GM19452 (cell line): ENCODE data around the gene ITGA2.
A peak's percentile ranks its signal among the peaks of the same experiment; 100 is the strongest.

Source experiments
- ATAC-seq: cut with Tn5 transposase; IDR thresholded peaks from one replicate; pipeline ENCODE4 v1.9.1; 2021; ENCODE audit not compliant: unreplicated experiment

ITGA2 gene

DNA sequence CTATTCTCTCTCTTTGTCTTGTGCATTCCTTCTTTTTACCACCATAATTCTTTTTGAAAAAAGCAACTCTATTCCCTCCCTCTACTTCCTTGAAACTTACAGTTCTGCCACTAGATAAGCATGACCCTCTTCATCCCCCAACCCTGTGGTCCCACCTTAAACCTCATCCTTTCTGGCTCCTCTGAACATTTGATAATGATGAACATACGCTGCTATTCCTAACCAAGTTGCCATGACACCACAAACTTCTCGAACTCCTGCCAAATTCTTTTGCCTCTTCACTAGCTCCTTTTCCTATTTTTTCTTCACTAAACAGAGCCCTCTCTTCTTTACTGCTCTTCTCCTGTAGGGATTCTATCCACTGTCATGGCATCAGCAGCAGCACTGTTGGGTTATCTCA is 63.3 kb downstream of the ITGA2 start:
- no peak for ATAC-seq

DNA sequence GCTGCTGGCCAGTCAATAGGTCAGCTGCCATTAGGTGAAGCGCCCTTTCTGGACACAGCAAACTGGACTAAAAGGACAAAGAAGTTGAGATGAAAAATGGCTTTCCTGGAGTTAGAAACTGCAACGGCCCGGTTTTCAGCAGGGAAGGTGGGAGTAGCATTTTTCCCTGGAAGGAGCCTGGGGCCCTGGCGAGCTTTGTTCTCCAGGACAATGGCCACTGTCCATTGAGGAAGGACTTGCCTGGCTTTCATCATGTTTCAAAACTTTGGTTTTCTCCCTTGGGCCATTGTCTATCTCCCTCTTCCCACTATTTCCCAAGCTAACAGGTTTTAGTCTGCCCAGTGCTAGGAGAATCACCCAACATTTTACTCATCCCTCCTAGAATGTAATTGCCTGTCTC is 64.2 kb downstream of the ITGA2 start:
- ATAC-seq: no peak

DNA sequence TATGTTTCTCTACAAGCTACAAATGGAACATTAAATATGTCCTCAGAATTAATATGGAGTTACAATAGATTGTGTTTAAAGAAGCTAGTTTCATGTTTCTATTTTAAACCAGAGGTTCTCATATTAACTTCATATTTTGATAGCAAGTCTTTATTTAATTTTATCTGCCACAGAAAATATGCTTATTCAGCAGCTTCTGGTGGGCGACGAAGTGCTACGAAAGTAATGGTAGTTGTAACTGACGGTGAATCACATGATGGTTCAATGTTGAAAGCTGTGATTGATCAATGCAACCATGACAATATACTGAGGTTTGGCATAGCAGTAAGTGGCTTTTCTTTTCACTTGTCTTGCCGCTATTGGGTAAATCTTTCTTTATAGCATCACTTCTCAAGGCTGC is 66.2 kb downstream of the ITGA2 start:
- no peak for ATAC-seq

DNA sequence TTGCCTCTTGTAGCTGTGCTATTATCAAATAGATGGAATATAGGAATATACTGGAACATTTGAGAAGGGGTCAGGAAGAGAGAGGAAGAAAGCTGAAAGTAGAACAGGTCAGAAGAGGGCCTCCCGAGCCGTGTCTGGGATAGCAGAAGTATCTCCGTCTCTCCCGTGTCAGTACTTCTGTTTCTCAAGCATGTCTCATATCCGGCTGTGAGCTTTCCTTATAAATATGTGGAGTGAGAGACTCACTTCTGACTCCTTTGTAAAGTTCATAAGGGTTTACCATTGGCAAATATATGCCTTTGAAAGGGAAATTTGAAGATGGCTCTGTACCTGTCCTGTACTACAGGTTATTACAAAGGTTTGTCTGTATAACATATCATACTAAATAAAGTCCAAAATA is 70.1 kb downstream of the ITGA2 start:
- ATAC-seq: no peak

DNA sequence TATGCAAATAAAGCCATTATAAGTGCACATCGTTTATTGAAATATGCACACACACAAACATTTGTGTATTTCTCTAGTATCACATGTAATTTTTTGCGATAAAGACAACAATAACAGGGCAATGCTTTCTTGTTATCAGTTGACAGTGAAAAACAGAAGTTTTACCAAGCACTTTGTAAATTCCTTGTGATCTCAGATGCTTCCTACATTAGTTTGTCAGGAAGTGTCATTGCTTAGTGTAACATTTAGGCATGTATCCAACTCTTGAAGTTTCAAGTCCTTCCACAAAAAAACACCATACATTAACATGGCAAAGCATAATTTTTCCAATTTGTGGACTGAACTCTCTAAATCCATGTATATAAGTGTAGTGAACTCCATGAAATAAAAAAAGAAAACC is 74.0 kb downstream of the ITGA2 start:
- ATAC-seq: no peak

DNA sequence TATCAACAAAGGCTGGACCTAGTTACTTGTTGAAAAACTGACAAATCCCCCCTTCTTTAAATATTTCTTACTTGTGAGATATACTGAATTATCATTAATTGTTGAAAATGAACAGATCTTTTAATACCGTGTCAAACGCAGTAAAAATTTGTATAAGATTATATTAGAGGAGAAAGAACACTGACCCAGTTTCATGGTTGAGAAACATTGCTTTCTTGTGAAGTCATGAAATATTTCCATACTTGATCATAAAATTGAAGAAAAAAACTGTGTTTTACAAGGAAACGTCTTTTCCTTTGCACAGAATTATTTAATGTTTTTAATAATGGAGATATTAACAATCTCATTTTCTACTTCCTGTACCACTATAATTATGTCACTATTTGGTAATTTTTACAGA is 74.6 kb downstream of the ITGA2 start:
- ATAC-seq: no peak

DNA sequence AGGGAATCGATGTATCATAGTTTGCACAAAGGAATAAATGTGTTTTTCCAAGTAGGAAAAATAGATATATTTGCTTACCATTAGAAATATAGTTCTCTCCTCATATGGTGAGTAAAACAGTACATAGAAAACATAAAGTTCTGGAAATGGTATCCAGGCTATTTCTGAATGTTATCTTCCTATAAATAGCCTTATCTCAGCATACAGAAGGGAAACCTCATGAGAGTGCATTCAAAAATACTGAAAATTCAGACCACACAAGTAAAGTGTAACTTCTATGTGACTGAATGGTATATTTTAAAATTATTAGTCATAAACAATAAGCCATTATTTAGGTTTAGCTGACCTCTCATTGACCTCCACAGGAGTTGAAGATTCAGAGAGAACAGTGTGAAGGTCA is 76.9 kb downstream of the ITGA2 start:
- no peak for ATAC-seq

DNA sequence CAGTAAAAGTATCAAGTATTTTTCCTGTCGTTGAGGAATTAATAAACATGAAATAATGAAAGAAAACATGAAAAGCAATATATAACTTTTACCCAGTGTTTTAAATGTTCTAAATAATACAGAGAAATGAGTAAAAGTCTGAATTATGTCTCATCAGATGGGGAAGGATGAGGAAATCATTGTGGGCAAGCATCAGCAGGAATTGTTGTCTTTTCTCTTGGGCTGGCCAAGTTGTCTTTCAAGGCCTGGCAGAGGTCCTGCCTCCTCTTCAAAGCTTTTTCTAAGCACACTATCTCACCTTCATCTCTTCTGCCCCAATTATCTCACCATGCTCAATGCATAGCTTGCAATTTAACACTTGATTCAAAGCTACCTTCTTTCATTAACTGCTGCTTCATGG is 78.5 kb downstream of the ITGA2 start:
- no peak for ATAC-seq

DNA sequence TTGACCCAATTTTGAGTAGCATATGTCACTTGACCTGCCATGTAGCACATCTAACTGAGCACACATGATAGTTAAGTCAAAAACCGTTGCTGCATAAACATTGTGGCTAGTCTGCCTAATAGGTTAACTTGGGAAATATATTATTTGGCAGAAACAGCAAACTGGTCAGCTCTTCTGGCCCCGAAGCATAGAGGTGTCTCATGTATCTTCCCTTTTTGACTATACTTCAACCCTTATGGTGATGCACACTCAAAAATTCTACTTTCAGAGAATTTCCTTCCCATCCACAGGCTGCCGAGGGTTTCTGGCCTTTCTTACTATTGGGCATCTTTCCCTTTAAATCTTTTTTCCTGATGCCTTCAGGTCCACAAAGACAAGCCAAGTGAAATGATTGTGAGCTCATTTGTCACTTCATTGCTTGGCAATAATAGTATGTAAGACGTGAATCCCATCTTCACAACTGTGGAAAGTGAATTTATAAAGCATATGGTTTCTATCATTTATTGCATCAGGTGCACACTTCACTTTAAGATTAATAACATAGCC is 79.2 kb downstream of the ITGA2 start:
- ATAC-seq: no peak

DNA sequence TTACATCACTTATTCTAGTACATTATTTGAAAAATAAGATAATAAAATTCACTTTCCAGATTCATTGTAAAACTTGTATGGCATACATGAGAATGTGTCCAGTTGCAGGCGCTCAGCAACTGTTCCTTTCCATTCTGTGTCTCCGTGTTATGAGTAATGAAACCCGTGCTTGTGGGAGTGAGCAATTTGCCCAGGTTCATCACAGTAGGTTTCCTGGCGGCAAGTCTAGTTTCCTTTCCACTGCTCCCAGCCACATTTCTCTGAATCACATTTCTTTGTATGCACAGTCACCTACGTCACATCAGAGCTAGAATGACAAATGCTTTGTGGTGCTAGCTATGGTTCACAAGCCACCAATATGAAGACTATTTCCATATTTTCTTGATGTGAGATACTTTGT is 80.5 kb downstream of the ITGA2 start:
- ATAC-seq: no peak

DNA sequence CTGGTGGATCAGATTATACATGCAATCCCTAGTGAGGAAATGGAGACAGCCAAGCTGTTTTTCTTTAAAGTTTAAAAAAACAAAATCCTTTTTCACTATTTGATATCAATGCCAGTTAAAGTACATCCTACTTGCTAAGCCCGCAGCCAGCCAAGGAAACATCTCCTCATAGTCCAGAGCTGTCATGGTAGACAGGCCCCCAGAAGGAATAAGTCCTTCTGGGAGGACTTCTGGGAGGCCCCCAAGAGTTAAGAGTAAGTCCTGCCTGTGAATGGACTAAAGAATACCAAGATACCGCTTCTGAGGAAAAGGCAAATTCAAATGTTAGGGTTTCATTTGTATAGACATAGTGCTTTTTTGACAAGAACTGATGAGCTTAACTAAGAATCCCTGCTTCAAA is 82.1 kb downstream of the ITGA2 start:
- no peak for ATAC-seq

DNA sequence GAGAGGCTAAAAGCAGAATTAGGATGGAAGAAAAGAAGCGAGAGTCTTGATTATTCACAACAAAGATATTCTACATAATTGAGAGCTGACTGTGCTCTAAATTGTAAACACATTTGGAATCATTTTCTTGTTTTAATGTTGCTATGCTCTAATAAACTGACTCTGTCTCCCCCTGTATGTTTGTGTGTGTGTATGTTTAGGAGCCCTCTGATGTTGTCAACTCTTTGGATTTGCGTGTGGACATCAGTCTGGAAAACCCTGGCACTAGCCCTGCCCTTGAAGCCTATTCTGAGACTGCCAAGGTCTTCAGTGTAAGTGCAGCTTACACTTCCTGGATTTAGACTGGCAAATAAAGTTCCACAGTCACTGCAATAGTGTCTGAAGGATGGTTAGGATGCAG is 82.6 kb downstream of the ITGA2 start:
- ATAC-seq: no peak

DNA sequence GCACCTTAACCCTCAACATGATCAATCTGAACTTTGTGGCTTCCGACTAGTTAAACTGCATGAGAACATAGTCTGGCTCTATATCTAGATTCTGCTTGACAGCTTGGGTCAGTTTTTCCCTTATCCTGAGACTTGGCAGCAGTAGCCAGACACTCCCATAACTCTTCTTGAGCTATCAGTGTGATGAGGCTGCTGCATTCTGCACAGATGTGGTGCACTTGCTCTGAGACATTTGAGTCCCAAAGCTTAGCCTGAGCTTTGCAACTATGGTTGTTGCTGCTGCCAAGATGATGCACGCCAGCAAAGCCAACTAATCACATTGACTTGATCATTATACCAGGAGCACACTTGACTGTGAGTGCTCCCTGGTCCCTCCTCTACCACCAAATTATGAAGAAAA is 84.2 kb downstream of the ITGA2 start:
- no peak for ATAC-seq

DNA sequence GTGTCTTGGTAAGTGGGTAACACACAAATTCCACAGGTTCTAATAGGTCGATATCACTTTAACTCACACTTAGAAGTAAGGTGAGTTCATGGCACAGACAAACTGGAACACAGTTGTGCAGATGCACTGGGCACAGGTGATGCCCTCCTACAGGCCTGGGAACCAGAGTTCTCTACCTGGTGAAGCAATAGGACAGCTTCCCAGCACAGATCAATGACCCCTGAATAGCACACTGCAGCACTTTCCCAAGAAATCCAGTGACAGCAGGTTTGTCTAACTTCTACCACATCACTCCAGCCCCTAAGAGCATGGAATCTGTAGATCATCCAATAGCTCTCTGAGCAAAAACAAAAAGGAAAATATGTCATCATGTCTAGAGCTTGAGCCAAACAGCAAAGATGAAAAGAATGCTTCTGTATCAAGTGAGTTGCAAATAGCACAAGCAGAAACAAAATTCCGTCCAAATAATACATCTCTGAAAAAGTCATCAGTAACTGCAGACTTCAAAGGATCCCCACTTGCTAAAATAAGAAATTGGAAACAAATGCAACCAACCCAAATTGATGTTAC is 86.9 kb downstream of the ITGA2 start:
- no peak for ATAC-seq

DNA sequence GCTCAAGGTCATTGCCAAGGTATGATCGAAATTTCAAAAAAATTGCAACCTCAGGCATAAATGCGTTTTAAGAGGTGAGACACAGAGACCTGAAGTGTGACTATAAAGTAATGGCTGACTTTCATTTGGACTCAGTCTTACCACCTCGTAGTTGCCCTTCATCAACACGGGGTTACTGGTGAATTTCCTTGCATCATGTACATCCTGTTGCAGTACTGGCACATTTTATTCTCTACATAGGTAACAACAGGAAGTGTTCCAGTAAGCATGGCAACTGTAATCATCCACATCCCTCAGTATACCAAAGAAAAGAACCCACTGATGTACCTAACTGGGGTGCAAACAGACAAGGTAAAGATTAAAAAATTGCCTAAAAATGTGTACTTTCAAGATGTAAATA is 91.1 kb downstream of the ITGA2 start:
- ATAC-seq: no peak

DNA sequence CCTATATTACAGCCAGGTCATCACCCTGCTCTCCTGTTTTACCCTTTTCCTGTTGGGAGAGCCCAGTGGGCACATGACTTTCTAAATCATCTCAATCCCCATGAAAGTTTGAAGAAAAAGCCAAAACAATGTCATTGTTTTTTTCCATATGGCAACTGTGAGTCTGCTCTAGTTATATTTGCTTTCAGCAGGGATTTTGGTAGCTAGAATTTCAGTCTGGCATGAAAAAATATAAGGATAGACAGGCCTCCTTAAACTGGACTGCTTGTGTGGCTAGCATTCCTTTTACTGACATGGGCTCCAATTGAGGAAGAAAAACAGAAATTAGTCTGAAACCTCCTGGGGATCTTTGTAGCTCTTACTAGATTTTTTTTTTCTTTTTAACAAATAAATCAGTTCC is 94.8 kb downstream of the ITGA2 start:
- ATAC-seq: no peak

DNA sequence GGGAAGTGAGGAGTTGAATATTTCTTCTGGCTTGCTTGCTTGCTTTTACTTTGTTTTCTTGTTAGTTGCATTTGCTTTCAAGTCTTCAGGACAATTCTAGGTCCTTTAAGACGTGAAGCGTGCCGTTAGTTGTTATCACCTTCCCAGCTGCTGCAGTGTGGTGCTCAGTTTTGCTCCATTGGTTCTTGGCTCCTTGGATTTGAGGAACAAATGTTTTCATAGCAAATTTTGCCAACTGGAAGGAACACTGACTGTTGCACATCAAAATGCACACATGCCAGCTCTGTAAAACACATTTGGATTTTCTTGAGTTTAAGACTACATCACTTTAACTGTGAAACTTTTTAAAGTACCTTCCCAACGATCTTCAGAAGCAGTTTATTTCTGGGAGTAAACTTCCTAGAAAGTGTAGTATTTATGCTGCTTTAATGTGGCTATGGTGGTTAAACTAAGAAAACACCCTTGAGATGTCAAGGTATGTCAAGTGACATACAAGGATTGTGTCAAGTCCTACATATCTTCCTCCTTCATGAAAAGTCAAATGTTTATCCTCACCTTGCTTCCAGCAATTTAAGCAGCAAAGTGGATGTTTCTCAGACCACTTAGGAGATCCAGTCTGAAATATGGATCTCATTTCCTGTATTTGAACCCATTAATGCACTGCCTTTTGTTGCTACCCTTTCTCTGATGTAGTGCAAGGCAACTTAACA is 95.5 kb downstream of the ITGA2 start:
- ATAC-seq: no peak

DNA sequence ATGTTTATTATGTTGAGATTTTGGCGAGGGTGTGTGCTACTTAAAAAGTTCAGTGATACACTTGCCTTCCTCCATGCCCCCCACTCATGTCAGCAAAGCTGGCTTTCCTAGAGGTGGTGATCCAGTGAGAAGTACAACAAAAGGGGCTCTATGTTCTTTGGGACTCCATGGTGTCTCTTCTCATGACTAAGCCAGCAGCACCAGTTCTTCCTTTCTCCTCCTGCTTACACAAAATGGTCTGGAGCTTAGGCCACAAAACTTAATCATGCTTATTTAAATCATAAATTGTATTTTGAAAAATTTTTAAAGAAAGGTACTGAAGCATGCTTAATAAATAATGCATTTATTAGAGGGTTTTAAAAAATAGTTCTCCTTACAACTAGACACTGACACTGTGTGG is 98.0 kb downstream of the ITGA2 start:
- no peak for ATAC-seq

DNA sequence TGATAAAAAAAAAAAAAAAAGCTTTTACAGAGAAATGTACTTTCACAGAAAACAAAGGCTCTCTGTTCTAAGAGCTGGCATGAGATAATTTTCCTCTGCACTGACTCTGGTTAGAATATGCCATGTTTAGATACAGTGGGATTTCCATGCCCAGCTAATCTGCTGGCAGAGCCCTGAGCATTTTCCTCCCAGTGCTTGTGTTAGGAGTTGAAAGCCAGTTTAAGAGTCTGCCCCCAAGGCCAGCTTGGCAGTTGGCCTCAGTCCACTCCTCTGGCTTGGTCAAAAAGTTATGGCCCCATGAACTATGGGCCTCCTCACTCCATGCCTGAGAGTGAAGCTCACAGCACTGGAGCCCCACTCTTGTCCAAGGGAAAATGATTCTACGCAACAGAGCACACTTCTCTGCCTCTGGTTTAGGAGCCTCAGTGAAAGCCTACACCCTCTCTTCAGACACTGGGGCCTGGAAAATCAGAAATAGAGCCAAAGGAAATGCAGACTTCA is 98.5 kb downstream of the ITGA2 start:
- ATAC-seq: no peak

DNA sequence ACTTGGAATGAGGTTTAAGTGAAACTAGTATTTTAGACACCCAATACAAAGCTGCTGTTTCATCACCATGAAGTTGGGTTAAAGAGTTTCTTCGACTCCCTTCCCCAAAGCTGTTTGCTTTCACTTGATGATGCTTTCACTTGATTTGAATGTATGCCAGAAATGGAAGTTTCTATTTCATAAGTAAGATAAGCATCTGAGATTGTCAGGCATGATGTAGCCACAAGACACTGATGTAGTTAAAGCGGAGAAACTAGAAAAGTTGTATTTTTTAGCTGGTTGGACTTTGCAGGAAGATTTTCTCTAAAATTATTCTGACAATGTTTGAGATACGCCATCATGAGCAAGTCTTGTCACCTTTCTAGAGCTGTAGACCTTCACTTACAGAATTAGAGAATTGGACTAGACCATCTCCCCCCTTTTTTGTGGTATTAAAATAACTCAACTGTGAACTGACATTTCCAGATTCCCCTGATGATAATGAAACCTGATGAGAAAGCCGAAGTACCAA is 100.4 kb downstream of the ITGA2 start:
- peak; percentile 62 for ATAC-seq

DNA sequence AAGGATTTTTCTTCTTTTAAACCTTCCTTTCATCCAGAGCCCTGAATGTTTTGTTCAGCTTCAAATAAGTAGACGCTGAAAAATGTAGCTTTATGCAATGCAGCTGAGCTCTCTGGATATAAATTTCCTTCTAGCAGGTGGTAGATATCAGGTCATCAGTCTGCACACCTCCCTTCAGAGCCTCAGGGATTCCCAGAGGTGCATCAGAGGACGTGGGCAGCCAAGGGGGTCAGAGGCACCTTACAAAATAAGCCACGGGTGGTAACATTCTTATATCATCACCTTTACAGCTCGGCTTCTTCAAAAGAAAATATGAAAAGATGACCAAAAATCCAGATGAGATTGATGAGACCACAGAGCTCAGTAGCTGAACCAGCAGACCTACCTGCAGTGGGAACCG is 101.1 kb downstream of the ITGA2 start:
- no peak for ATAC-seq

DNA sequence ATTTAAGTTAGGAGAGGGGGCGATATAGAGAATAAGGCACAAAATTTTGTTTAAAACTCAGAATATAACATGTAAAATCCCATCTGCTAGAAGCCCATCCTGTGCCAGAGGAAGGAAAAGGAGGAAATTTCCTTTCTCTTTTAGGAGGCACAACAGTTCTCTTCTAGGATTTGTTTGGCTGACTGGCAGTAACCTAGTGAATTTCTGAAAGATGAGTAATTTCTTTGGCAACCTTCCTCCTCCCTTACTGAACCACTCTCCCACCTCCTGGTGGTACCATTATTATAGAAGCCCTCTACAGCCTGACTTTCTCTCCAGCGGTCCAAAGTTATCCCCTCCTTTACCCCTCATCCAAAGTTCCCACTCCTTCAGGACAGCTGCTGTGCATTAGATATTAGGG is 102.1 kb downstream of the ITGA2 start:
- ATAC-seq: no peak

DNA sequence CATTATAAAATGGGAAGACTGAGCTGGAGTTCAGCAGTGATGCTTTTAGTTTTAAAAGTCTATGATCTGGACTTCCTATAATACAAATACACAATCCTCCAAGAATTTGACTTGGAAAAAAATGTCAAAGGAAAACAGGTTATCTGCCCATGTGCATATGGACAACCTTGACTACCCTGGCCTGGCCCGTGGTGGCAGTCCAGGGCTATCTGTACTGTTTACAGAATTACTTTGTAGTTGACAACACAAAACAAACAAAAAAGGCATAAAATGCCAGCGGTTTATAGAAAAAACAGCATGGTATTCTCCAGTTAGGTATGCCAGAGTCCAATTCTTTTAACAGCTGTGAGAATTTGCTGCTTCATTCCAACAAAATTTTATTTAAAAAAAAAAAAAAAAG is 103.1 kb downstream of the ITGA2 start:
- ATAC-seq: no peak
